HG02571 (cell line): ENCODE measurements around the gene PPP2R2D.
"Not testable (repeated sequence)": the region's sequence is repeated elsewhere in the genome, so short reads cannot be mapped to it uniquely, and the experiment has no call there.

Source experiments
- ATAC-seq: cut with Tn5 transposase; IDR thresholded peaks from one replicate; pipeline ENCODE4 v1.9.1; 2021; ENCODE audit warnings: mild to moderate bottlenecking, moderate library complexity; ENCODE audit not compliant: unreplicated experiment

Gene PPP2R2D

GRCh38 chr10:131905603-131906268, 4.9 kb downstream of the PPP2R2D start:
- ATAC-seq = no peak

GRCh38 chr10:131906269-131906639, 5.4 kb downstream of the PPP2R2D start:
- ATAC-seq = no peak

GRCh38 chr10:131907679-131908078, 6.9 kb downstream of the PPP2R2D start:
- no peak for ATAC-seq

GRCh38 chr10:131908151-131908550, 7.3 kb downstream of the PPP2R2D start:
- no peak for ATAC-seq

GRCh38 chr10:131909014-131909808, 8.4 kb downstream of the PPP2R2D start:
- ATAC-seq = no peak

- no peak for ATAC-seq
Measured at GRCh38 chr10:131909929-131910328, 9.1 kb downstream of the PPP2R2D start.

- no peak for ATAC-seq
Measured at GRCh38 chr10:131910663-131911314, 10.0 kb downstream of the PPP2R2D start.

GRCh38 chr10:131911451-131911850, 10.6 kb downstream of the PPP2R2D start:
- no peak for ATAC-seq

- no peak for ATAC-seq
Measured at GRCh38 chr10:131912620-131913019, 11.8 kb downstream of the PPP2R2D start.

- ATAC-seq = no peak
Measured at GRCh38 chr10:131915484-131915883, 14.7 kb downstream of the PPP2R2D start.

GRCh38 chr10:131915990-131916766, 15.4 kb downstream of the PPP2R2D start:
- no peak for ATAC-seq

GRCh38 chr10:131916767-131917160, 16.0 kb downstream of the PPP2R2D start:
- not testable (repeated sequence) for ATAC-seq

- not testable (repeated sequence) for ATAC-seq
Measured at GRCh38 chr10:131917496-131917895, 16.7 kb downstream of the PPP2R2D start.

- not testable (repeated sequence) for ATAC-seq
Measured at GRCh38 chr10:131919461-131919860, 18.7 kb downstream of the PPP2R2D start.

- no peak for ATAC-seq
Measured at GRCh38 chr10:131920151-131920550, 19.3 kb downstream of the PPP2R2D start.

- no peak for ATAC-seq
Measured at GRCh38 chr10:131920693-131921092, 19.9 kb downstream of the PPP2R2D start.

GRCh38 chr10:131921184-131921583, 20.4 kb downstream of the PPP2R2D start:
- peak; percentile 91 for ATAC-seq

- ATAC-seq = no peak
Measured at GRCh38 chr10:131923038-131923756, 22.4 kb downstream of the PPP2R2D start.

- no peak for ATAC-seq
Measured at GRCh38 chr10:131925011-131925649, 24.3 kb downstream of the PPP2R2D start.

- ATAC-seq = no peak
Measured at GRCh38 chr10:131925716-131926115, 24.9 kb downstream of the PPP2R2D start.
